GM23338 (cell line): ENCODE measurements around the gene OR6K2.

Experiments used
- CREB1 ChIP-seq: fragments of 250-450 bp; sonication (Bioruptor Pico); IDR thresholded peaks from 2 replicates; pipeline ENCODE4 v1.5.0; 2020; ENCODE audit warnings: low read depth, mild to moderate bottlenecking, moderate library complexity
- CTCF ChIP-seq, 2 experiments: fragments of 200-600 bp in 1 of 2; sonication (generic) in 1 of 2; conservative IDR thresholded peaks; 2 replicates each; pipeline versions ENCODE4 v1.5.1 to v1.6.1; 2016 to 2017; ENCODE audit warnings: antibody characterized with exemption in 2 of 2, low read depth in 2 of 2, mild to moderate bottlenecking in 2 of 2, moderate library complexity in 1 of 2
- EZH2 ChIP-seq: fragments of 200-600 bp; sonication (generic); IDR thresholded peaks from one replicate; pipeline ENCODE4 v1.8.0; 2017; ENCODE audit warnings: antibody characterized with exemption, mild to moderate bottlenecking, low read depth; ENCODE audit not compliant: unreplicated experiment
- JUNB ChIP-seq: IDR thresholded peaks from one replicate; pipeline ENCODE4 v1.6.1; 2016; ENCODE audit warnings: antibody characterized with exemption; ENCODE audit not compliant: unreplicated experiment
- NANOG ChIP-seq: IDR thresholded peaks from 2 replicates; pipeline ENCODE4 v1.6.1; 2016; ENCODE audit warnings: antibody characterized with exemption, borderline replicate concordance
- POLR2AphosphoS5 ChIP-seq: IDR thresholded peaks from 2 replicates; pipeline ENCODE4 v1.6.1; 2016; ENCODE audit warnings: antibody characterized with exemption, low read depth
- REST ChIP-seq: IDR thresholded peaks from one replicate; pipeline ENCODE4 v1.6.1; 2018; ENCODE audit warnings: antibody characterized with exemption; ENCODE audit not compliant: unreplicated experiment
- TF ChIP-seq, protein P1 (sequence below): IDR thresholded peaks from 2 replicates; pipeline ENCODE4 v1.6.1; 2016; ENCODE audit warnings: antibody characterized with exemption

DNA sequence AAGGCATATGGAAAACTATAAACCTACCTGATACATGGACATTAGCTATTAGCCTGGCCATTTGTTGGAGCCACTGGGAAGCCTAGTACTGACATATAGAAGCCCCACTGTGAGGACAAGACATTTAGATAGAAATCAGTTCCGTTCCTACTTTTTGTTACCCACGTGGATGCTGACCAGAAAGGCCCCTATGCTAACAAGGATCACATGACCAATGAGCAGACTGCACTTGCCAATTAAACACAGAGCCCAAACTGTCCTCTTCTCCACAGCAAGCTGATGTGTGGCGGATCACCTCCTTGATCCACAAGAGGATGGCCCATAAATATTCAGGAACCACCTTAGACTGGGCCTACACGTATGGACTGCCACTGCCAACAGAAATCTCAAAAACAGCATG is 31.3 kb upstream of the OR6K2 start:
- TF ChIP-seq CTCF (conservative IDR thresholded peaks at IDR 0.05; ENCODE audit: low read depth in 2 of 2) (no peak), EZH2 (no peak), REST (no peak), POLR2AphosphoS5 (no peak), CREB1 (CRISPR knock-in tag) (no peak), JUNB (no peak), NANOG (no peak)
- TF ChIP-seq, protein P1, sequence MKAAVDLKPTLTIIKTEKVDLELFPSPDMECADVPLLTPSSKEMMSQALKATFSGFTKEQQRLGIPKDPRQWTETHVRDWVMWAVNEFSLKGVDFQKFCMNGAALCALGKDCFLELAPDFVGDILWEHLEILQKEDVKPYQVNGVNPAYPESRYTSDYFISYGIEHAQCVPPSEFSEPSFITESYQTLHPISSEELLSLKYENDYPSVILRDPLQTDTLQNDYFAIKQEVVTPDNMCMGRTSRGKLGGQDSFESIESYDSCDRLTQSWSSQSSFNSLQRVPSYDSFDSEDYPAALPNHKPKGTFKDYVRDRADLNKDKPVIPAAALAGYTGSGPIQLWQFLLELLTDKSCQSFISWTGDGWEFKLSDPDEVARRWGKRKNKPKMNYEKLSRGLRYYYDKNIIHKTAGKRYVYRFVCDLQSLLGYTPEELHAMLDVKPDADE, result no peak
